Spleen (tissue), 11 donors: Measurements from ENCODE around the gene SNX22. TPM values are rescaled to one million over a fixed set of nuclear protein-coding genes. Genes with fewer than 3 reads are reported as not detected.

Experiments
- DNase-seq: peaks from one replicate; pipeline ENCODE4 v3.0.0-alpha.2; 2020
- H3K27ac ChIP-seq, 8 donors: fragments of 200-600 bp; sonication (generic) in 7 of 8; 1 replicate in 4 of 8; 2 replicates in 4 of 8; pipeline versions ENCODE4 v1.5.0 to v1.8.0; 2016 to 2021; ENCODE audit warnings: inconsistent platforms in 4 of 8, mild to moderate bottlenecking in 4 of 8, moderate library complexity in 1 of 8
- H3K27me3 ChIP-seq, 7 donors: fragments of 200-600 bp; sonication (generic) in 6 of 7; replicated peaks in 1 of 7; 1 replicate in 4 of 7; 2 replicates in 3 of 7; pipeline versions ENCODE4 v1.5.0 to v1.8.0; 2016 to 2021; ENCODE audit warnings: inconsistent platforms in 3 of 7, mild to moderate bottlenecking in 1 of 7
- H3K36me3 ChIP-seq, 6 donors: fragments of 200-600 bp; sonication (generic) in 5 of 6; 1 replicate in 4 of 6; 2 replicates in 2 of 6; pipeline versions ENCODE4 v1.5.0 to v1.8.0; 2016 to 2021; ENCODE audit warnings: inconsistent platforms in 2 of 6
- H3K4me1 ChIP-seq, 6 donors: fragments of 200-600 bp; sonication (generic) in 5 of 6; 1 replicate in 3 of 6; 2 replicates in 3 of 6; pipeline versions ENCODE4 v1.5.0 to v1.8.0; 2016 to 2021; ENCODE audit warnings: inconsistent platforms in 3 of 6
- H3K4me3 ChIP-seq, 8 donors: fragments of 200-600 bp; sonication (generic) in 7 of 8; 1 replicate in 4 of 8; 2 replicates in 4 of 8; pipeline versions ENCODE4 v1.5.0 to v1.8.0; 2016 to 2021; ENCODE audit warnings: inconsistent platforms in 4 of 8, mild to moderate bottlenecking in 4 of 8, moderate library complexity in 2 of 8
- H3K9me3 ChIP-seq, 8 donors: fragments of 200-600 bp; sonication (generic) in 7 of 8; 1 replicate in 4 of 8; 2 replicates in 4 of 8; pipeline versions ENCODE4 v1.5.0 to v1.8.0; 2016 to 2021; ENCODE audit warnings: inconsistent platforms in 4 of 8
- POLR2A ChIP-seq, 3 donors: fragments of 450-650 bp; IDR thresholded peaks; one replicate each; pipeline ENCODE4 v1.5.1; 2017; ENCODE audit warnings: antibody characterized with exemption in 3 of 3, mild to moderate bottlenecking in 1 of 3
- POLR2AphosphoS5 ChIP-seq, 3 donors: sonication (generic); formaldehyde crosslinking; IDR thresholded peaks; one replicate each; pipeline ENCODE4 v1.5.1; 2017; ENCODE audit warnings: antibody characterized with exemption in 3 of 3
- WGBS, 5 donors: extraction: QIAGEN DNeasy Blood & Tissue Kit in 3 of 5; methylation state at CpG; one replicate each; pipeline versions ENCODE4 v1.1.5 to v1.1.7; 2013 to 2018; 5-methylcytosine and 5-hydroxymethylcytosine counted together
- intact Hi-C: fragments of 100-400 bp; cut with DNase I; formaldehyde crosslinking; loops from one replicate; pipeline ENCODE4 v1.15.0; 2023; ENCODE audit warnings: low total_unique reads
- polyA plus RNA-seq, 3 donors: library from polyadenylated mRNA; stranded (reverse); fragments of 200-250 nt; gene quantifications; one replicate each; pipeline ENCODE4 v1.2.1, GENCODE V29; 2013
- total RNA-seq, 7 donors: library from RNA; depleted of rRNA in 3 of 7; stranded (reverse); fragments of >200 nt in 3 of 7; fragmentation: NEBNext Ultra II Directional in 4 of 7; extraction: Animal tissue kit (Norgen Biotek cat#: 25700) in 4 of 7; gene quantifications; one replicate each; pipeline versions ENCODE4 v1.1.0 to v1.2.1, GENCODE V29; 2016 to 2021
- TF ChIP-seq, protein P1 (sequence below), 11 experiments: fragments of 200-600 bp in 7 of 11; fragments of 450-650 bp in 4 of 11; sonication (generic) in 4 of 11; IDR thresholded peaks in 8 of 11; conservative IDR thresholded peaks in 3 of 11; 1 replicate in 7 of 11; 2 replicates in 4 of 11; pipeline versions ENCODE4 v1.4.0 to v1.8.0; 2016 to 2021; ENCODE audit warnings: antibody characterized with exemption in 11 of 11, inconsistent platforms in 4 of 11, mild to moderate bottlenecking in 1 of 11
- donor health status: healthy with polysubstance abuse.
- donor health status: DM: no; HTN: no; CAD: no; lungs with moderate emphysema.
- donor health status: DM: no; HTN: no; CAD: no.
- donor health status: Bipolar disorder and iron deficiency.
- donor health status: healthy.
- donor health status: DM: no; HTN: no; CAD: no.
- donor health status: DM: yes; HTN: yes; CAD: no.

The SNX22 gene
- total and polyA plus RNA-seq, 10 donors = 8.9 to 18.6 (median 13.7) TPM

DNA sequence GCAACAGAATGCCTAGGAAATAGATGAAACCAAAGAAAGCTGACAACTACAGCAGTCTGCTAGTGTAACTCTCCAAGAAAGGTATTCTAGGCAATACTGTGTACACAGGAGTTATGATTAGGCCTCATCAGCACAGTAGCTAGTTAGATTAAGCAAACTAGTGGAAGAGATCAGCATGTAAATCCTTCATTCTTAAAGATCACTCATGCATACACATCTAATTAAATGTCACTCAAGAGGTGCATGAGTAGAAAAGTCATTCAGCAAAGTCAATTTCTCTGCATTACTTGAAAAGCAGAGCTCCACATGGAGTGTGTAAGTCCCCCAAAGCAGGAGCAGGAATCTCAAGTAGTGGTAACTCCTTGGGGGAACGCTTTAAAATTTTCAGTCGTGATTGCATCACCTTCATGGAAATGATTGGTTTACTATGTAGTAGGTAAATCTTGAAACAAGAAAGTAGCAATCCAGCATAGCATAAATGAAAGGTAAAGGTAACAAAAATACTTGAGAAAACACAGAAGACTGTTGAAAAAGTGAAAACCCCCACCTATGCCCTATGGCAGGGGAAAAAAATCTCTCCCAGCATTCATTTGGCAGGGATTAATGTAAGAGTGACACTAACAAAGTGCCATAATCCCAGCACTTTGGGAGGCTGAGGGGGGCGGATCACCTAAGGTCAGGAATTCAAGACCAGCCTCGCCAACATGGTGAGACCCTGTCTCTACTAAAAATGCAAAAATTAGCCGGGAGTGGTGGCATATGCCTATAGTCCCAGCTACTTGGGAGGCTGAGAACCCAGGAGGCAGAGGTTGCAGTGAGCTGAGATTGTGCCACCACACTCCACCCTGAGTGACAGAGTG lies 40.7 kb downstream of the SNX22 start:
- Histone ChIP-seq H3K4me3 (no peak overlapping the region), H3K9me3 (no peaks in the 10 kb centered on the region)
- TF ChIP-seq, protein P1, sequence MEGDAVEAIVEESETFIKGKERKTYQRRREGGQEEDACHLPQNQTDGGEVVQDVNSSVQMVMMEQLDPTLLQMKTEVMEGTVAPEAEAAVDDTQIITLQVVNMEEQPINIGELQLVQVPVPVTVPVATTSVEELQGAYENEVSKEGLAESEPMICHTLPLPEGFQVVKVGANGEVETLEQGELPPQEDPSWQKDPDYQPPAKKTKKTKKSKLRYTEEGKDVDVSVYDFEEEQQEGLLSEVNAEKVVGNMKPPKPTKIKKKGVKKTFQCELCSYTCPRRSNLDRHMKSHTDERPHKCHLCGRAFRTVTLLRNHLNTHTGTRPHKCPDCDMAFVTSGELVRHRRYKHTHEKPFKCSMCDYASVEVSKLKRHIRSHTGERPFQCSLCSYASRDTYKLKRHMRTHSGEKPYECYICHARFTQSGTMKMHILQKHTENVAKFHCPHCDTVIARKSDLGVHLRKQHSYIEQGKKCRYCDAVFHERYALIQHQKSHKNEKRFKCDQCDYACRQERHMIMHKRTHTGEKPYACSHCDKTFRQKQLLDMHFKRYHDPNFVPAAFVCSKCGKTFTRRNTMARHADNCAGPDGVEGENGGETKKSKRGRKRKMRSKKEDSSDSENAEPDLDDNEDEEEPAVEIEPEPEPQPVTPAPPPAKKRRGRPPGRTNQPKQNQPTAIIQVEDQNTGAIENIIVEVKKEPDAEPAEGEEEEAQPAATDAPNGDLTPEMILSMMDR (IDR thresholded peaks at IDR 0.05 in 8 of 11, conservative IDR thresholded peaks at IDR 0.05 in 3 of 11) = no peak
- no peak for TF ChIP-seq POLR2AphosphoS5 (IDR thresholded peaks at IDR 0.05)
- no peak for TF ChIP-seq POLR2A (IDR thresholded peaks at IDR 0.05)

DNA sequence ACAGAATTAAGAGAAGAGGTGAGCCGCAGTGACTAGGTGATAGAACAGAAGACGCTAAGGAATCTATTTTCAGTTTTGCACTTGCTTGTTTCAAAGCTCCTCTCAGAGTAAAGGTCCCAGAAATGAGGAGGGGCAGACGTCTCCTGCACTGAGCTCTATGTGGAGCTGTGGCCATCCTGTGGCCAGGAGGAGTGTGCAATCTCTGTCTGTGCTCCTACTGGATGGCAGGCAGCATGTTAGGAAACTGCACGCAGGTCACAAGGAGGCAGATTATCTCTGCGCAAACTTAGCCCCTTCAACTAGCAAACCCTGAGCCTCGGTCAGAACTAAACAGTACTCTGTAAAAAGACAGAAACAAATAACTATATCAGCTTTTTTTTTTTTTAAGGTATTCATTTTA lies 42.4 kb downstream of the SNX22 start:
- no peak for DNase-seq
- Histone ChIP-seq H3K27me3 (no peaks in the 10 kb centered on the region), H3K27ac (no peak overlapping the region), H3K9me3 (no peaks in the 10 kb centered on the region), H3K36me3 (peaks cover 0 to 77% (median 14%) of the 10 kb centered on the region in 6 donors), H3K4me3 (no peak overlapping the region), H3K4me1 (no peaks in the 10 kb centered on the region)
- WGBS, 5 donors = 90 to 94% (median 90%) methylated on average over 6 of the region's 6 CpGs
- TF ChIP-seq POLR2A (IDR thresholded peaks at IDR 0.05) = no peak
- TF ChIP-seq POLR2AphosphoS5 (IDR thresholded peaks at IDR 0.05) = no peak
- TF ChIP-seq, protein P1 (IDR thresholded peaks at IDR 0.05 in 8 of 11, conservative IDR thresholded peaks at IDR 0.05 in 3 of 11) = no peak
- intact Hi-C loops = no loop called here

More for the DNA sequence above, 40.7 kb downstream of the SNX22 start:
- Histone ChIP-seq H3K27me3 (no peaks in the 10 kb centered on the region), H3K4me1 (no peaks in the 10 kb centered on the region), H3K27ac (no peak overlapping the region), H3K36me3 (peaks cover 0 to 82% (median 14%) of the 10 kb centered on the region in 6 donors)
- 90 to 99% (median 96%) methylated on average over 5 of the region's 5 CpGs for WGBS, 5 donors
- intact Hi-C loops = no loop called here
- DNase-seq = no peak

DNA sequence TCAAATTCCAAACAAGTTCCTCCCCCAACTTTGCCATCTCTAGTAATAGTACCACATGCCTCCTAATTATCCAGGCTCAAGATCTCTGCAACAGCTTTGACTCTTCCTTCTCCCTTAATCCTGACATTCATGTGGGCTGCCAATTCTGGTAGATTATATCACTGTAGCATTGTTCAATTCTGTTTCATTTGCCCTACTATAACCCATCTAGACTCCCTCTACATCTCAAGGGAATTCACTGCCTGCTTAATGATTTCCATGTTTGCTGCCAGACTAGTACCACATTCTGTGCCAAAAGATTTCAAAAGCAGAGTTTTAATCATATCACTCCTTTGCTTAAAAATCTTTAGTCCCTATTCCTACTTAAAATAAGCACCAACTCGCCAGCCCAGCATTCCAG lies 45.9 kb downstream of the SNX22 start:
- no peak overlapping the region for H3K27ac ChIP-seq
- no peaks in the 10 kb centered on the region for H3K4me1 ChIP-seq
- TF ChIP-seq, protein P1 (IDR thresholded peaks at IDR 0.05 in 8 of 11, conservative IDR thresholded peaks at IDR 0.05 in 3 of 11) = no peak
- TF ChIP-seq POLR2AphosphoS5 (IDR thresholded peaks at IDR 0.05) (no peak), POLR2A (IDR thresholded peaks at IDR 0.05) (no peak)
- DNase-seq = no peak
- H3K27me3 ChIP-seq = no peaks in the 10 kb centered on the region
- peaks cover 0 to 88% (median 28%) of the 10 kb centered on the region in 6 donors for H3K36me3 ChIP-seq
- intact Hi-C loops = no loop called here
- 90 to 94% (median 92%) methylated on average over 1 of the region's 1 CpG for WGBS, 5 donors
- no peak overlapping the region for H3K4me3 ChIP-seq
- no peaks in the 10 kb centered on the region for H3K9me3 ChIP-seq

DNA sequence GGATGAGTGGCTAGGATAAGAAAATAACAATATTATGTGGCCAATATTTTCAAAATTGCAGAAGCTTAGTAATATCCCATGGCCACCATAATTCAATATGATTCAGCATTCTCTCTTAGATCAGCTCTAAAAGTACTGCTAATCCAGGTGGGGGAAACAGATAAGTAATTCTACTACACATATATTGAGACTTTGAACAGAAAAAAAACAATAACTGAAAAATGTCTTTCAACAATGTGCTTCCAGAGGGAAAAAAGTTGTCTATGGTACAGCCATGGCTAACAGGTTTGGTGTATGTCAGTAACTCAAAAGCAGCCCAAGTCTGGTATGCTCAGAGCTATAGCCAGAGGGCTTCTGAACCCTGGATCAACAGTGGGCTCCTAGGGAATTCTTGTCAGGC lies 53.7 kb downstream of the SNX22 start:
- peaks cover 0 to 75% (median 39%) of the 10 kb centered on the region in 6 donors for H3K36me3 ChIP-seq

More for the DNA sequence above, 53.7 kb downstream of the SNX22 start:
- Histone ChIP-seq H3K4me3 (no peak overlapping the region), H3K9me3 (no peaks in the 10 kb centered on the region), H3K4me1 (peaks cover 0 to 4% (median 0%) of the 10 kb centered on the region in 6 donors), H3K27ac (no peak overlapping the region), H3K27me3 (no peaks in the 10 kb centered on the region)
- intact Hi-C loops = no loop called here
- TF ChIP-seq, protein P1 (IDR thresholded peaks at IDR 0.05 in 8 of 11, conservative IDR thresholded peaks at IDR 0.05 in 3 of 11) = no peak
- TF ChIP-seq POLR2A (IDR thresholded peaks at IDR 0.05) (no peak), POLR2AphosphoS5 (IDR thresholded peaks at IDR 0.05) (no peak)
- no peak for DNase-seq
